Upper lobe of right lung (tissue), 1 donor: ENCODE results near the gene WRAP73. TPM values are rescaled to one million over a fixed set of nuclear protein-coding genes. Genes with fewer than 3 reads are reported as not detected.

Source experiments
- ATAC-seq: fragments of 200-7000 bp; cut with Tn5 transposase; one replicate; pipeline ENCODE4 v1.9.1; 2020; ENCODE audit warnings: mild to moderate bottlenecking, moderate library complexity
- DNase-seq: peaks from one replicate; pipeline ENCODE4 v3.0.0-alpha.2; 2020
- H3K27ac ChIP-seq: fragments of 200-600 bp; one replicate; pipeline ENCODE4 v1.8.0; 2022
- H3K27me3 ChIP-seq: fragments of 200-600 bp; one replicate; pipeline ENCODE4 v1.8.0; 2022; ENCODE audit warnings: mild to moderate bottlenecking
- H3K36me3 ChIP-seq: fragments of 200-600 bp; one replicate; pipeline ENCODE4 v1.8.0; 2022
- H3K4me1 ChIP-seq: fragments of 200-600 bp; one replicate; pipeline ENCODE4 v1.8.0; 2022
- H3K4me3 ChIP-seq: fragments of 200-600 bp; one replicate; pipeline ENCODE4 v1.8.0; 2022; ENCODE audit warnings: mild to moderate bottlenecking
- H3K9me3 ChIP-seq: fragments of 200-600 bp; one replicate; pipeline ENCODE4 v1.8.0; 2022
- intact Hi-C: fragments of 100-400 bp; cut with DNase I; formaldehyde crosslinking; loops from one replicate; pipeline ENCODE4 v1.11.0; 2022
- total RNA-seq: library from RNA; stranded (reverse); fragmentation: NEBNext Ultra II Directional; extraction: Animal tissue kit (Norgen Biotek cat#: 25700); gene quantifications from one replicate; pipeline ENCODE4 v1.2.1, GENCODE V29; 2021
- TF ChIP-seq, protein P1 (sequence below): fragments of 200-600 bp; IDR thresholded peaks from one replicate; pipeline ENCODE4 v1.8.0; 2022; ENCODE audit warnings: antibody characterized with exemption
- donor health status: DM: no; HTN: yes; CAD: no; lungs with severe emphysema.

WRAP73 gene
- total RNA-seq, 1 donor from 2014 or later, result 18.5 TPM

DNA sequence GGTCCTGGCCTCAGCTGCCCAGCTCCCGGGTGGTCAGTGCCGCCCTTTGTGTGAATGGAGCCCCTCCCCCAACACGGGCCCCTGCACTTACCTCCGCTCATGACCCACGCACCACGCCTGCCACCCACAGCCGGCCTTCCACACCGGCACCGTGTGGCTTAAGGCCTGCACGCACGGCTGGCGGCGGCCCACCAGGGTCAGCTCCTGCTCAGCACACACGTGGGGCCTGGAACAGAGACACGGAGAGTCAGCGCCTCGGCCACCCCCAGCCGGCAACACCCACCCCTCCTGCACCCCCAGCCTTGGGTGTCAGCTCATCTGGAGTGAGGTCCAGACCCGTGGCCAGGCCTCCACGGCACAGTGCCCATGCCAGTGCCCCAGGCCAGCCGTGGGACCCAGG lies 47.5 kb downstream of the WRAP73 start:
- no peak for ATAC-seq
- intact Hi-C loops, result no loop called here
- no peaks in the 10 kb centered on the region for H3K9me3 ChIP-seq
- TF ChIP-seq, protein P1, sequence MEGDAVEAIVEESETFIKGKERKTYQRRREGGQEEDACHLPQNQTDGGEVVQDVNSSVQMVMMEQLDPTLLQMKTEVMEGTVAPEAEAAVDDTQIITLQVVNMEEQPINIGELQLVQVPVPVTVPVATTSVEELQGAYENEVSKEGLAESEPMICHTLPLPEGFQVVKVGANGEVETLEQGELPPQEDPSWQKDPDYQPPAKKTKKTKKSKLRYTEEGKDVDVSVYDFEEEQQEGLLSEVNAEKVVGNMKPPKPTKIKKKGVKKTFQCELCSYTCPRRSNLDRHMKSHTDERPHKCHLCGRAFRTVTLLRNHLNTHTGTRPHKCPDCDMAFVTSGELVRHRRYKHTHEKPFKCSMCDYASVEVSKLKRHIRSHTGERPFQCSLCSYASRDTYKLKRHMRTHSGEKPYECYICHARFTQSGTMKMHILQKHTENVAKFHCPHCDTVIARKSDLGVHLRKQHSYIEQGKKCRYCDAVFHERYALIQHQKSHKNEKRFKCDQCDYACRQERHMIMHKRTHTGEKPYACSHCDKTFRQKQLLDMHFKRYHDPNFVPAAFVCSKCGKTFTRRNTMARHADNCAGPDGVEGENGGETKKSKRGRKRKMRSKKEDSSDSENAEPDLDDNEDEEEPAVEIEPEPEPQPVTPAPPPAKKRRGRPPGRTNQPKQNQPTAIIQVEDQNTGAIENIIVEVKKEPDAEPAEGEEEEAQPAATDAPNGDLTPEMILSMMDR, result no peak
- H3K4me3 ChIP-seq, result no peak overlapping the region
- peaks cover 26% of the 10 kb centered on the region for H3K4me1 ChIP-seq
- H3K36me3 ChIP-seq, result no peaks in the 10 kb centered on the region
- no peak for DNase-seq
- H3K27ac ChIP-seq, result no peak overlapping the region
- no peaks in the 10 kb centered on the region for H3K27me3 ChIP-seq

DNA sequence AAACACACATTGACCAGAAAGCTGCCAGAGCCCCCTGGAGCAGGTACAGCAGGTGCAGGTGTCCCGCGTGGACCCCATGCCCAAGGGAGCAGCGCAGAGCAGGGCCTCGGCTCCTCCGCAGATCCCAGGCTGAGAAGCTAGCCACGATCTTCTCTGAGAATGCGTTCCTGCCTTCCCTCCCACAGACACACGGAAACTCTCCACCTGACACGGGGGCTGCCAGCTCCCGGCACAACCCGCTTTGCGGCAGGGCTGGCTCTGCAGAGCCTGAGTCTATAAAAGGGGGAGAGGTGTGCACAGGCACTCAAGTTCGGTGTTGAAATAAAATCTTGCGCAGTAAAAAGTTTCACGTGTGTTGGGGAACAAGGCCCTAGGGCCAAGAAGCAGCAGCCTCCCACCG lies 48.2 kb downstream of the WRAP73 start:
- no peaks in the 10 kb centered on the region for H3K36me3 ChIP-seq
- DNase-seq, result no peak
- no peaks in the 10 kb centered on the region for H3K27me3 ChIP-seq
- no peak overlapping the region for H3K27ac ChIP-seq
- TF ChIP-seq, protein P1, result no peak
- intact Hi-C loops, result no loop called here
- no peak overlapping the region for H3K4me3 ChIP-seq
- H3K9me3 ChIP-seq, result no peaks in the 10 kb centered on the region
- peaks cover 33% of the 10 kb centered on the region for H3K4me1 ChIP-seq
- peak; percentile 2 for ATAC-seq

DNA sequence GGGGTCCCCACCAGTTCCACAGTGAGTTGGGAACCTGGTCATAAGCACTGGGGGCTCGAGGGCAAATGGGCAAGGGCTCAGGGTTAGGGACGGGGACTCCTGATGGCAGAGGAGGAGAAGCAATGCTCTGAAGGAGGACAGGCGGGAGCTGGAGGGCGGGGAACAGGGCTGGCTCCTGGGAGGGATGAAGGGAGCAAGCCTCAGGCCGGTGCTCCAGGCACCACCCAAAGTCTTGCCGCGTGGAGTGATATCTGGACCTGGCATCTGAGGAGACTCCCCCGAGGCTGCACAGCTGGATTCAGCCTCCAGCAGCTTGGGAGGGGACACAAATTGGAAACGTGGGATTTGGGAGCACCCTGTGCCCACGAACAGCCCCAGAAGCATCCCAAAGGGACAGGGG lies 49.5 kb downstream of the WRAP73 start:
- Histone ChIP-seq H3K27ac (no peak overlapping the region), H3K9me3 (no peaks in the 10 kb centered on the region), H3K4me1 (peaks cover 33% of the 10 kb centered on the region), H3K36me3 (no peaks in the 10 kb centered on the region), H3K4me3 (no peak overlapping the region), H3K27me3 (no peaks in the 10 kb centered on the region)
- TF ChIP-seq, protein P1, result no peak
- ATAC-seq (no peak), DNase-seq (no peak)
- intact Hi-C loops, result no loop called here

DNA sequence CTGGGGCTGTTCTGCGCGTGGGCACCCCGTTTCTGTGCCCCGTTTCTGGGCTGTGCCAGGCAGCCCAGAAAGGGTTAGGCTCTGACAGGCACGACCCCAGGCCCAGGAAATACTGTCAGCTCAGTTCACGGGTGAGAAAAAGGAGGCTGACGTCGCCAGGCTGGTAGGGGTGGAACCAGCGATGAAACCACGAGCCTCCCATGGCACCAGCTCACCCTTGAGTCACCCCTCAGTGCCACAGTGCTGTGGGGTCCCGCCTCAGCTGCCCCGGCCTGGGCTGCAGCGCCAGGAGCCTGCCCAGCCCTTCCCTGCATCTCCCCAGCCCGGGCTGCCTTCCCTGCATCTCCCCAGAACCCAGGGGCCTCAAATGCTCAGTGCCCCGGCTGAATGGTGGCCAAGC lies 50.1 kb downstream of the WRAP73 start:
- no peaks in the 10 kb centered on the region for H3K36me3 ChIP-seq
- DNase-seq (no peak), ATAC-seq (no peak)
- H3K27me3 ChIP-seq, result no peaks in the 10 kb centered on the region
- H3K9me3 ChIP-seq, result no peaks in the 10 kb centered on the region
- no peak overlapping the region for H3K27ac ChIP-seq
- TF ChIP-seq, protein P1, result no peak
- H3K4me1 ChIP-seq, result peaks cover 33% of the 10 kb centered on the region
- intact Hi-C loops, result no loop called here
- no peak overlapping the region for H3K4me3 ChIP-seq

DNA sequence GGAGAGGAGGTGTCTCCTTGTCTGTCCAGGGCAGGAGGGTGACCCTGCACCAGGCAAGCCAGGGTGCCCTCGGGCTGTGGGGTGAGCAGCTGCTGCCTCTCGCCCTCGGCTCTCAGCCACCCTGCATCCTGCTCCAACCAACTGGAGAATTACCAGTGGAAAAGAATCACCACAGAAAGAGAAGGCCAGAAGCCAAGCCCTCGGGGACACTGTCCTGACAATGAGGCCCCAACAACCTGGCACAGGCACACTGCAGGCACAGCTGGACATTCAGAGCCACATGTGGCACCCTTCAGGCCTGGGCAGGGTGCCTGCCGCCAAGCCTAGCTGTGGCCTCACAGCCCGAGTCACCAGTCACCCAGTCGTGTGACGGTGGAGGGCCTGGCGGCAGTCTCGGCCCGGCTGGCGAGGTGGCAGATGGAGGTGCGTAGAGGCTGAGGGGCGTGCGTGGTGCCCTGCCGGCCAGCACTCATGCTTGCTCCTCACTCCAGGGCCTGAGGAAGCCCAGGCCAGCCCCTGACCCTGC lies 50.6 kb downstream of the WRAP73 start:
- DNase-seq (peak; percentile 77), ATAC-seq (peak; percentile 43)
- Histone ChIP-seq H3K27me3 (no peaks in the 10 kb centered on the region), H3K36me3 (no peaks in the 10 kb centered on the region), H3K4me3 (no peak overlapping the region), H3K4me1 (peaks cover 33% of the 10 kb centered on the region), H3K27ac (no peak overlapping the region), H3K9me3 (no peaks in the 10 kb centered on the region)
- TF ChIP-seq, protein P1, result no peak
- intact Hi-C loops, result no loop called here
